Mesenteric fat pad (tissue), 1 donor: Measurements from ENCODE around the gene NATD1. TPM values are rescaled to one million over a fixed set of nuclear protein-coding genes. Genes with fewer than 3 reads are reported as not detected.
A peak's percentile ranks its signal among the peaks of the same experiment; 100 is the strongest.

Experiments
- DNase-seq: peaks from one replicate; pipeline ENCODE4 v3.0.0-alpha.2; 2020; ENCODE audit warnings: low spot score
- total RNA-seq: library from RNA; stranded (reverse); fragmentation: NEBNext Ultra II Directional; extraction: Animal tissue kit (Norgen Biotek cat#: 25700); gene quantifications from one replicate; pipeline ENCODE4 v1.2.1, GENCODE V29; 2021
- donor health status: DM: yes; HTN: yes; CAD: no.

Gene NATD1
- total RNA-seq, 1 donor from 2014 or later, result 17.4 TPM

GRCh38 chr17:21218831-21219380 lies 34.3 kb downstream of the NATD1 start:
- no peak for DNase-seq

GRCh38 chr17:21218101-21218500 lies 35.1 kb downstream of the NATD1 start:
- no peak for DNase-seq

- no peak for DNase-seq
Measured at GRCh38 chr17:21217346-21217745, 35.9 kb downstream of the NATD1 start.

GRCh38 chr17:21215935-21216334 lies 37.3 kb downstream of the NATD1 start:
- DNase-seq, result no peak

GRCh38 chr17:21214777-21215541 lies 38.3 kb downstream of the NATD1 start:
- no peak for DNase-seq

GRCh38 chr17:21214015-21214776 lies 39.0 kb downstream of the NATD1 start, which contains the start of gene TMEM11:
TMEM11 (minus strand) TSS chr17:21214161; CDS start chr17:21214152, 9 bp downstream.
- DNase-seq, result peak; percentile 99

GRCh38 chr17:21213638-21214014 lies 39.6 kb downstream of the NATD1 start:
- no peak for DNase-seq

- no peak for DNase-seq
Measured at GRCh38 chr17:21212826-21213637, 40.2 kb downstream of the NATD1 start.

GRCh38 chr17:21211825-21212479 lies 41.3 kb downstream of the NATD1 start:
- no peak for DNase-seq

- DNase-seq, result no peak
Measured at GRCh38 chr17:21210411-21211076, 42.7 kb downstream of the NATD1 start.

- no peak for DNase-seq
Measured at GRCh38 chr17:21209511-21210175, 43.6 kb downstream of the NATD1 start.

GRCh38 chr17:21208352-21208751 lies 44.9 kb downstream of the NATD1 start:
- no peak for DNase-seq

GRCh38 chr17:21204935-21205334 lies 48.3 kb downstream of the NATD1 start:
- DNase-seq, result no peak

- no peak for DNase-seq
Measured at GRCh38 chr17:21202512-21202911, 50.7 kb downstream of the NATD1 start.

- no peak for DNase-seq
Measured at GRCh38 chr17:21201874-21202273, 51.3 kb downstream of the NATD1 start.

- no peak for DNase-seq
Measured at GRCh38 chr17:21201298-21201595, 52.0 kb downstream of the NATD1 start.

GRCh38 chr17:21200590-21201297 lies 52.5 kb downstream of the NATD1 start:
- DNase-seq, result no peak

- no peak for DNase-seq
Measured at GRCh38 chr17:21199856-21200255, 53.4 kb downstream of the NATD1 start.

GRCh38 chr17:21199311-21199710 lies 53.9 kb downstream of the NATD1 start:
- DNase-seq, result no peak
